IPS DF 19.7 (cell line): ENCODE measurements around the gene AP3S1.

Source experiments
- DNase-seq: peaks from one replicate; pipeline ENCODE4 v3.0.0-alpha.2; 2013; ENCODE audit warnings: low read depth, low spot score

Gene AP3S1

DNA sequence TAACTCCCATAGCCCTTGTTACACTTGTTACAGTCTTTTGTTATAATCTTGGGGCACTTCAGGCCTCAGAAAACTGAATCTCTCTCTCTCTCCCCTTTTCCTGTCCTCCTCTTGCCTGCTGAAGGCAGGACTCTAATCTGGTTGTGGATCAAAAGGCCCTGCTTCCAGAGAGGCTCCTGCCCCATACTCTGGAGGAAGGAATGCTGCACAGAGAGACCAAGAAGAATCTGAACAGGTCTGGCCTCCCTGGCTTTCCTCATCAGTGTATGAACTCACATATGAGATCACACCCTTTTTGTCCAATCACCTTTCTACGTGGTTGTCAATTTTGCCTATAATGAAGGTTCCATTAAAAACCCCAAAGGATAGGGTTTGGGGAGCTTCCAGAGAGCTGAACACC lies 94.3 kb downstream of the AP3S1 start:
- DNase-seq = no peak

DNA sequence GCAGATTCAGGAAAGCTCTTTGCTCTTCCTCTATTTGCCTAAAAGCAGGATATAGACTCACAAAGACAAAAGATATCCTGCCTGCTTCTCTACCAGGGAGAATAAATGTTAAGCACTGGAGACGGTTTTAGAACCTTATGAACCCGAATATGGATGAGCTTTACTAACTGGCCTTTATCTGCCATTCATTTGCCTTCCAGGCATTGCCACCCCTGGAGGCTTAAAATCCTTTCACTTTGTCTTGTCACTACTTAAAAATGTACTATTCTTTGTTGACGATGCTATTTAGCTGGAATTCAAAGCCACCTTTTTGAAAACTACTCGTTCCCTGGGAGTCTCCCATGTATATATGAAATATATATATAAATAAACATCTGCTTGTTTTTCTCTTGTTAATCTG lies 97.3 kb downstream of the AP3S1 start:
- no peak for DNase-seq

DNA sequence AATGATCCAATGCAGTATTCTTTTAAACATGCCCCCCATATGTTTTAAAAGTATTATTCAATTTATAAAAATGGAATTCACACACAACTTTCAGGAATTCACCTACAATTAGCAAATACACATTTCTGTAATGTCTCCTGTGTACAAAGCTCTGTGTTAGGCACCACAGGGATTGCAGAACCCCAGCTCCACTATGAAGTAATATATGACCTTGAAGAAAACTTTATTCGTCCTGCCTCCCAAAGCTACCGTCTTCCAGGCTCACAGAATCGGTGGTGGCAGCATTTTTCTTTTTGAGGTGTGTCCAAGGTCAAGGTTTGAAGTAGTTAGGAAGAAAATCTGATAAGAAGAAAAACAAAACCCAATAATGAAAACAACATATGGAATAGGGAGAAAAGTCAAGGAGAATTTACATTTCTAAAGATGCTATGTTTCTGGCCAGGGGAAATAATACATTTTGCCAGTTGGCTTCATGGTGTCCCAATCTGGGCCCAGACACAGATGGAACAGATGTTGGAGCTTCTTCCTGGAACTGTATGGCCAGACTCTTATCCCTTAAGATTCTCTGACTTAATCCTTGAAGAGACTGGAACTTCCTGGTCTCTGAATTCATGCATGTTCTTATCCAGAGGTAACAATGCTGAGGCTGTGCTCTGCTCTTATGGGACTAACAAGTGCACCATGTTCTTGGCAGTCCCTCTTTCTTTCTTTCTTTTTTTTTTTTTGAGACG lies 98.5 kb downstream of the AP3S1 start:
- DNase-seq = no peak

DNA sequence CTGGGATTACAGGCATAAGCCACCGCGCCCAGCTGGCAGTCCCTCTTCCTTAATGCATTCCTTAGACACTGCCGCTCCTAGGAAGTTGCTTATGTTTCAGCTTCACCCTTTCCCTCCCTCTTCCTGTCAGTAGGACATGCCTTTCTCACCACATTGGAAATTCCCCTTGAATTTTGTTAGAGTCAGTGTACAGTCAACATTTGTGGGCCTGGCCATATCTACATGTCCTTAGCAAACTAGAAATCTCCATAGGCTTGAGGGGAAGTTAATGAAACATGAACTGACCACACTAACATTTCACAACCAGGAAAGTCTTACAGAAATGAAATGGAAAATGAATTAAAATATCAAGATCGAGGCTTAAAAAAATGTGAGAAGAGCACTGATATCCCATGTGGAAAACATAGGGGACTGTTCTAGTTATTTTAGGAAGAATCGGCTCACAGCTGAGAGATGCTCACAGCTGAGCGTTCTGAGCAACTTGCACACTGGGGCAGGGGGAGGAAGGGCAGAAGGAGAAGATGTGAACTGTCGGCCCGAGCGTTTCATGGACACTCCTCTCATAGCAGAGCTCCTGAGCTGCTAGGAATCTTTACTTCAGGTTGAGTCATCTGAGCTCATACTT lies 99.4 kb downstream of the AP3S1 start:
- no peak for DNase-seq

DNA sequence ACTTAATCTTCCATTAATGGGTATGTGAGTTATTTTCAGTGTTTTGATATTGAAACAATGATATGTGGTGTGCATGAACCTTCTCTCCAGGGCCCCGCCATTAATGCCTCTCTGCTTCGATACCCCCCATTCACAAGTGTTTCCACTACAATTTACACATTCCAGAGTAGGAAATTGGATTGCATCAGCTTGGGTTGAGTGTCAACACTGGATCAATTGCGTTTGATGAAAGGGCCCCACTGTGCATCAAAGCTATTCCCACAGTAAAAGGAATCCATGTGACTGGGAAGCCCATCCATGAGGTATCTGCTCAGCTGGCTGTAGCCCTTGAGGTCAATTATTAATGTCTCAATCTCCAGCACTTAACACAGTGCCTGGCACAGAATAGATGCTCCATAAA lies 102.8 kb downstream of the AP3S1 start:
- DNase-seq = no peak

DNA sequence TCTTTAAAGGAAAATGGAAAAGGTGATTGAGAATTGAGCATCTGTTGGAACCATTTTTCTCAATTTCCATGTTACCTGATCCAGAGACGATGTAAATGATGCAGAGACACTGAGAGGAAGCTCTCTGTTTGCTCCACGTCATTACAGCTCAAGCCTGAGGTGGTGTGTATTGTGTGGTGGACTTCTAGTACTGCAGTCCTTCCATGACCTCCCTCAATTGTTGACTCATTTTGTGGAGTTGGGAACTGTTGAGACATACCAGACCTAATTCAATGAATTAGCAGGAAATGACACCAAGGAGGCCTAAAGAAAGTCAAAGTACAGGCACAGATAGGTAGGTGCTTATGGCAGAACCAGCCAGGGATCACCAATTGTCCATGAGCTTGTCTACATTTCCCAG lies 104.9 kb downstream of the AP3S1 start:
- no peak for DNase-seq

DNA sequence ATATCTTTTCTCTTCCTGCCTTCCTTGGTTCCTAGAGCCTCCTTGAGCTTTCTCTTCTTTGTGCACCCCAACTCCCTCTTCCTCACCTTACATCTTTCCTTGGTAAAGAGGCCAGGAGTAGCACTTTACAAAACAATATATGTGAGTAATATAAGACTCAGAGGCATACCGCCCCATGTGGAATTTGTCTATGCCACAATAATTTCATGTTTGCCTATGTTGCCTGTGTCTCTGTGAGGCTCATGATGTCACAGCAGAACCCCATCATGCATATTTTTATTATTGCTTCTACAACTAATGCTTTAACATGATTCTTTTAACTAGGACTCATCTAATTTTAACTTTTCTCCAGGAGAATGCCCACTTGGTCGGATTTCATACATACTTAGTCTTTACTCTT lies 105.5 kb downstream of the AP3S1 start:
- DNase-seq = no peak

DNA sequence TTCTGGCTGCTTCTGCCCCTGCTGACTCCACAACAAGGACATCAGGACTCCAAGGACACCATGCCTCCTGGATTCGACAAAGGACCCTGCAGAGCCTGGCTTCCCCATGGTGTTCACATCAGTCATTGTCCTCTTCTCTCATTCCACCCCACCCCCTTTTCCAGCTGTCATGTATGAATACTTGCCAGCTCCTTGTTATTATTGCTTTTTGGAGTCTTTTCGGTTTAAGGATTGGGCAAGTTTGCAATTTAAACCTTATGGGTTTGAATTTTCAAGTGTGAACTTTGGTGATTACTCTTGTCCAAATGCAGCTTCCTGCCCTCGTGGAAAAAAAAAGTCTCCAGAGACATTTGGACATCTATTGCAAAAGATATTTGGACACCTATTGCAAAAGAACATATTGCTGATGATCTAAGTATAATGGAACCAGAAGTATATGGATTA lies 106.4 kb downstream of the AP3S1 start:
- DNase-seq = no peak

DNA sequence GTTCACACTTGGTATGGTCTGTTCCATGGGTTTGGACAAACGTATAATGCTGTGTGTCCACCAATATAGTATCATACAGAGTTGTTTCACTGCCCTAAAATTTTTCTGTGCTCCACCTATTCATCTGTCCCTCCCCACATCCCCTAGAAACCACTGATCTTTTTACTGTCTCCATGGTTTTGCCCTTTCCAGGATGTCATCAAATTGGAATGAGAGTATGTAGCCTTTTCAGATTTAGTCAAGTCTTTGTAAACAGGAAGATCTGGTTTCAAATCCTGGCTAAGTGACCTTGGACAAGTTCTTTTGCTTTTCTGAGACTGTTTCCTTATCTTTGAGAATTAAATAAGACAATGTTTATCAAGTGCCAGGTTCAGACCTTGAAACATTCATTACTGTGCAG lies 107.4 kb downstream of the AP3S1 start:
- no peak for DNase-seq

DNA sequence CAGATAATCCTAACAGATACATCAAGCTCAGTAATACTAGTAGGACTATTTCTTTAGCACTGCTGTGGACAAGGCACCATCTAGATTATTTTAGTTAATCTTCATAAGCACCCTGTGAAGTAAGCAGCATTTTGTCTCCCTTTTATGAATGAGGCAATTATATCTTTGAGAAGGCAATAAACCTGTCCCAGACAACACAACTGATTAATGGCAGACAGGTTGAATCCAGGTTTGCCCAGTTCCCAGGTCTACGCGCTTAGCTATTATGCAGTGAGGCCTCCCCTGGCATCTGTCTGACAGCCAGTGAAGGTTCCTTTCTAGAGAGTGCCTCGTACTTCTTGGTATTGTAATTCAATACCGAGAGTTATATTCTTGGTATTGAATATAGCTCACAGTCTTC lies 110.9 kb downstream of the AP3S1 start:
- DNase-seq = no peak

DNA sequence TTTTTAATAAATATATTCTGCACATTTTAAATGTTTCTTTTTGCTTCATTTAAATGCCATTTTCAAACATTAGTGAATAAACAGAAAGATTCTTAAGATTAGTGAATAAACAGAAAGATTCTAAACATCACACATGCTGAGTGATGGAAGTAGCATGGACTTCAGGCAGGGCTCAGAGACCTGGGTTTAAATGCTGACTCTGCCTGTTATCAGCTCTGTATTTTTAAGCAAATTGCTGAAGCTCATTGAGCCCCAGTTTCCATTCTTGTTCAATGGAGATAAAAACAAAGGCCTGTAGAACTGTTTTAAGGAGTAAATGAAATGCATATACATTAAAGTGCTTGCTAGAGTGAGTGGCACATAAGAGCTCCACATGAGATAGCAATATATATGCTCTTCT lies 112.4 kb downstream of the AP3S1 start:
- no peak for DNase-seq

DNA sequence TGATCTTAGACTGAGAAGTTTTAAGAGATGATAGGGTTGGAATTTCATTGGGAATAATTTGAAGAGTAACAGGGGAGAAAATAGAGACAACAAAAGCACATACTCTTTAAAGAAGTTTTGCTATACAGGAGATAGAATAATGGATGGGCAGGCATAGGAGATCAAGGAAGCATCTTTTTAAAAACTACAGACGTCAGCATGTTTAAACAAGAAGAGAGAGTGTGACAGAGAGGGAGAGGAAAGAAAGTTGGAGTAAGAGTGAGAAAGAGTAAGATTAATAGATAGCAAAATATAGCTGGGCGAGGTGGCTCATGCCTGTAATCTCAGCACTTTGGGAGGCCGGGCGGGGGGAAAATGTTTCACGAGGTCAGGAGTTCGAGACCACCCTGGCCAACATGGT lies 115.2 kb downstream of the AP3S1 start:
- no peak for DNase-seq

DNA sequence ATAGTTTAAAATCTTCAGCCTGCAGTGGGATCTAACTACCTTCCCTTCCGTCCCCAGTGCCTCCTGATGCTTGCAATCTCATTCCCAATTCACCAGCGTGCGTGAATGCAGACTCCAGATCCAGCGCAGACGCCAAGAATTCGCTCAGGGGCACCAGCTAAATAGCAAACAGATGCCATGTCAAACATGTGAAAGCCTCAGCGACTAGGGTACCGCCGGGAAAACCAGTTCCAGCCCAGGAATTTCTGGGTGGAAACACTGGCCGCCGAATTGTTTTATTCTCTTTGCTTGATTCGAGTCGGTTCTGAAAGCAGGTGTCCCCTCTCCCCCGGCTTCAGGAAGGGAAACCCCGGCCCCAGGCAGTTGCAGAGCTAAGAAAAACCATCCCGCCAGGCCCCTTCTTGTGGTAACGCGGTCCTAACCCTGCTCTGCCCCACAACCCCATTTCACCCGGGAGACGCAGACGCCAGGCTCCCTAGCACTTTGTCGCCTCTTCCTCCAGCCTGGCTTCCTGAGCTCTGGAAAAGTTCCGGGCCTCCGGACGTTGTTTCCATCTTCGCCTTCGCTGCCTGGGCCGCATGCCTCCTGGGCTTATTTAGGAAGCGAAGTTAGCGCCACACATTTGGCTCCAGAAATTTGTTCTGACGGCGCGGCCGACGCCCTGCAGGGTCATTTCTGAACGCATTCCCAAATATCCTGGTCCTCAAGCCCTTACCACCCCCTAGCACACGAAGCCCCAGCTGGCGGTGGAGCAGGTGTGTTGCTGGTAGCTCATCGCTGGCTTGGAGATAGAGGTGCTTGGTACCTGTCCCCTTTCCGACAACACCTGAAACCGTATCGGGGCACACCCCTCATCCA lies 119.9 kb downstream of the AP3S1 start:
- DNase-seq = no peak

DNA sequence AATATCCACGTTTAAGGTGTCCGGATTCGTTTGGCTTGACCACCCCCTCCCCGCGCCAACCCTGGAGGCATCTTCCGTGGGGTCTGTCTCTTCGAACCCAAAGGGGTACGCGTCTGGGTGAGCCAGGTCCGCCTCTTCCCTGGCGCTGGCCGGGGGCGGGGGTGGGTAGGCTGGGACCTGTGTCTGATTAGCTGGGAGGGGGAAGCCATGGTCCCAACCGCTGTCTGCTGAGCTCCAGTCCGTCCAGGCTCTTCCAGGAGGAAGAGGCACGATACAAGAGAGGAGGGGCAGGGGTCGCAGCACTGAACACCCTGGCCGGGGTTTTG lies 120.5 kb downstream of the AP3S1 start, which contains the start of gene LVRN:
Gene LVRN, plus strand, starts transcription at position 237 of the 326 bp plus-strand sequence. CDS start 143 bp downstream, outside the sequence.
- DNase-seq = no peak

DNA sequence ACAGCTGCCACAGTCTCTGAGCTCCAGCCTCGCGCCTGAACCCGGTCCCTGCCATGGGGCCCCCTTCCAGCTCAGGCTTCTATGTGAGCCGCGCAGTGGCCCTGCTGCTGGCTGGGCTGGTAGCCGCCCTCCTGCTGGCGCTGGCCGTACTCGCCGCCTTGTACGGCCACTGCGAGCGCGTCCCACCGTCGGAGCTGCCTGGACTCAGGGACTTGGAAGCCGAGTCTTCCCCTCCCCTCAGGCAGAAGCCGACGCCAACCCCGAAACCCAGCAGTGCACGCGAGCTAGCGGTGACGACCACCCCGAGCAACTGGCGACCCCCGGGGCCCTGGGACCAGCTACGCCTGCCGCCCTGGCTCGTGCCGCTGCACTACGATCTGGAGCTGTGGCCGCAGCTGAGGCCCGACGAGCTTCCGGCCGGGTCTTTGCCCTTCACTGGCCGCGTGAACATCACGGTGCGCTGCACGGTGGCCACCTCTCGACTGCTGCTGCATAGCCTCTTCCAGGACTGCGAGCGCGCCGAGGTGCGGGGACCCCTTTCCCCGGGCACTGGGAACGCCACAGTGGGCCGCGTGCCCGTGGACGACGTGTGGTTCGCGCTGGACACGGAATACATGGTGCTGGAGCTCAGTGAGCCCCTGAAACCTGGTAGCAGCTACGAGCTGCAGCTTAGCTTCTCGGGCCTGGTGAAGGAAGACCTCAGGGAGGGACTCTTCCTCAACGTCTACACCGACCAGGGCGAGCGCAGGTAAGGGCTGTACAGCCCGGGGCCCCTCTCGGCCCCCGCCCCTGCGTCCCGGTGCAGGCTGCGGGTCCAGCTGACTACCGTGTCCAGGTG lies 121.0 kb downstream of the AP3S1 start:
- no peak for DNase-seq

DNA sequence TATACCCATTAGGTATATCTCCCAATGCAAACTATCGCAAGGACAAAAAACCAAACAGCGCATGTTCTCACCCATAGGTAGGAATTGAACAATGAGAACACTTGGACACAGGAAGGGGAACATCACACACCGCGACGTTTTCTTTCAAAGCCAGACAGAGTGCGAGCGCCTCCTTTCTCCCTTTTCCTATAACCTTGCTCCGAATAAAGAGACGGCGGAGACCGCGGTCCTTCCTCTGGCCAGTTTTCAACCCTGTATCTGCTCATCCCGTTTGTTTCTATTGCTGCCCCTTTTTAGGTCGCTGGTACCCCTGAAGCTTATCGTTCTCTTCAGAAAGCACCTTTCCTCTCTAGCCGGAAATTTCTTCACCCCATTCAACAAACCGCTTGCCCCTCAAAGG lies 121.8 kb downstream of the AP3S1 start:
- DNase-seq = no peak
